Colonic mucosa (tissue), 4 donors: ENCODE data around the gene GPR161. TPM values are rescaled to one million over a fixed set of nuclear protein-coding genes. Genes with fewer than 3 reads are reported as not detected.

Experiments
- DNase-seq: peaks from one replicate; pipeline ENCODE4 v3.0.0-alpha.2; 2020
- H3K27ac ChIP-seq: fragments of 200-600 bp; one replicate; pipeline ENCODE4 v1.8.0; 2021
- H3K27me3 ChIP-seq: fragments of 200-600 bp; one replicate; pipeline ENCODE4 v1.8.0; 2021
- H3K36me3 ChIP-seq: fragments of 200-600 bp; one replicate; pipeline ENCODE4 v1.8.0; 2021
- H3K4me1 ChIP-seq: fragments of 200-600 bp; one replicate; pipeline ENCODE4 v1.8.0; 2021; ENCODE audit warnings: mild to moderate bottlenecking
- H3K4me3 ChIP-seq: fragments of 200-600 bp; one replicate; pipeline ENCODE4 v1.8.0; 2021
- H3K9ac ChIP-seq, 2 donors: one replicate each; pipeline ENCODE4 v1.7.0; 2013; ENCODE audit warnings: control low read depth in 2 of 2, low read depth in 2 of 2, low read length in 2 of 2
- H3K9me3 ChIP-seq: fragments of 200-600 bp; one replicate; pipeline ENCODE4 v1.8.0; 2021
- intact Hi-C: fragments of 100-400 bp; cut with DNase I; formaldehyde crosslinking; loops from one replicate; pipeline ENCODE4 v1.14.1; 2022
- total RNA-seq, 2 donors: library from RNA; stranded (reverse); fragmentation: NEBNext Ultra II Directional in 1 of 2; extraction: Animal tissue kit (Norgen Biotek cat#: 25700) in 1 of 2; gene quantifications; one replicate each; pipeline ENCODE4 v1.2.1, GENCODE V29; 2021
- TF ChIP-seq, protein P1 (sequence below): fragments of 200-600 bp; IDR thresholded peaks from one replicate; pipeline ENCODE4 v1.8.0; 2022; ENCODE audit warnings: antibody characterized with exemption, mild to moderate bottlenecking
- donor health status: healthy.
- donor health status: DM: no; HTN: no; CAD: no.
- donor health status: DM: no; HTN: no; CAD: no.

Gene GPR161
- total RNA-seq, 2 donors from 2014 or later, result 2.5 to 3.2 TPM

DNA sequence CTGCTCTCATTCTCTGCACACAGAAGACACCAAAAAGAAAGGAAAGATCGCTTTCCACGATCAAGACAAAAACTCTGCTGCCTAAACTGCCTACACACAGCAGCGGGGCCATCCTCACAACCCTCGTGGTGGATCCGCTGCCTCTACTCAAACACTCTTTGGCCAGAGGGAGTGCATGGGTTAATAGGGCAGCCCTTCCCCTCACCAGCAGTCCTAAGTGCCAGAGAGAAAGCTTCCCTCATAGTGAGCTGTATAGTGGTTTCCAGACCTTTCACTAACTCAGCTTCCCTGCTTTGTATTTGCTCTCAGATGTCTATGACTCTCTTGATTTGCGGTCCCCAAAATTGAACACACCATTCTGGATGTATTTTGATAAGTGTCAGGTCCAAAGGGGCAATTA is 30.9 kb downstream of the GPR161 start:
- H3K4me3 ChIP-seq, result no peak overlapping the region
- H3K9ac ChIP-seq, result no peak overlapping the region
- TF ChIP-seq, protein P1, sequence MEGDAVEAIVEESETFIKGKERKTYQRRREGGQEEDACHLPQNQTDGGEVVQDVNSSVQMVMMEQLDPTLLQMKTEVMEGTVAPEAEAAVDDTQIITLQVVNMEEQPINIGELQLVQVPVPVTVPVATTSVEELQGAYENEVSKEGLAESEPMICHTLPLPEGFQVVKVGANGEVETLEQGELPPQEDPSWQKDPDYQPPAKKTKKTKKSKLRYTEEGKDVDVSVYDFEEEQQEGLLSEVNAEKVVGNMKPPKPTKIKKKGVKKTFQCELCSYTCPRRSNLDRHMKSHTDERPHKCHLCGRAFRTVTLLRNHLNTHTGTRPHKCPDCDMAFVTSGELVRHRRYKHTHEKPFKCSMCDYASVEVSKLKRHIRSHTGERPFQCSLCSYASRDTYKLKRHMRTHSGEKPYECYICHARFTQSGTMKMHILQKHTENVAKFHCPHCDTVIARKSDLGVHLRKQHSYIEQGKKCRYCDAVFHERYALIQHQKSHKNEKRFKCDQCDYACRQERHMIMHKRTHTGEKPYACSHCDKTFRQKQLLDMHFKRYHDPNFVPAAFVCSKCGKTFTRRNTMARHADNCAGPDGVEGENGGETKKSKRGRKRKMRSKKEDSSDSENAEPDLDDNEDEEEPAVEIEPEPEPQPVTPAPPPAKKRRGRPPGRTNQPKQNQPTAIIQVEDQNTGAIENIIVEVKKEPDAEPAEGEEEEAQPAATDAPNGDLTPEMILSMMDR, result no peak
- H3K4me1 ChIP-seq, result no peaks in the 10 kb centered on the region
- H3K27me3 ChIP-seq, result no peaks in the 10 kb centered on the region
- intact Hi-C loops, result no loop called here
- no peak for DNase-seq
- H3K36me3 ChIP-seq, result no peaks in the 10 kb centered on the region
- H3K9me3 ChIP-seq, result no peaks in the 10 kb centered on the region
- no peak overlapping the region for H3K27ac ChIP-seq

GRCh38 chr1:168104535-168104934 is 32.2 kb downstream of the GPR161 start:
- no peaks in the 10 kb centered on the region for H3K9me3 ChIP-seq
- H3K27me3 ChIP-seq, result no peaks in the 10 kb centered on the region
- no peaks in the 10 kb centered on the region for H3K36me3 ChIP-seq
- no peak overlapping the region for H3K9ac ChIP-seq
- TF ChIP-seq, protein P1, result no peak
- no peak overlapping the region for H3K4me3 ChIP-seq
- DNase-seq, result no peak
- H3K27ac ChIP-seq, result no peak overlapping the region
- intact Hi-C loops, result no loop called here
- no peaks in the 10 kb centered on the region for H3K4me1 ChIP-seq

DNA sequence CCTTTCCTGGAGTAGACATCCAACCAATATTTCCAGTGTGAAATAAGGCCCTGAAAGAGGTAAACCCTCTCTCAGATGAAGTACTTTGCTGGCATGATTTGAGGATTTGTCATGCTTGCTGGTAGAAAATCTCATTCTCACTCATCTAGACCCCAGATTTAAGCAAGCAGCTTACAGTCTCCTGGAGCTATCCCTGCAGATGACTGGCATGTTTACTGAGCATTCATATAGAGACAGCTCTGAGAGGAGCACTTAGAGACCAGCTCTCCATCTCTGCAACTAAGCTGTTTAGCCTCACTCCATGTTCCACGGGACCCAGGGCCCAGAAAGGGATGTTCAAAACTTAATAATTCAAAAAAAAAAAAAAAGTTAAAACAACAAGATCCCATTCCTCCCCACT is 34.2 kb downstream of the GPR161 start:
- Histone ChIP-seq H3K36me3 (no peaks in the 10 kb centered on the region), H3K9me3 (no peaks in the 10 kb centered on the region), H3K4me1 (no peaks in the 10 kb centered on the region), H3K27me3 (no peaks in the 10 kb centered on the region), H3K27ac (no peak overlapping the region), H3K4me3 (no peak overlapping the region), H3K9ac (no peak overlapping the region)
- DNase-seq, result no peak
- TF ChIP-seq, protein P1, result no peak
- intact Hi-C loops, result no loop called here

DNA sequence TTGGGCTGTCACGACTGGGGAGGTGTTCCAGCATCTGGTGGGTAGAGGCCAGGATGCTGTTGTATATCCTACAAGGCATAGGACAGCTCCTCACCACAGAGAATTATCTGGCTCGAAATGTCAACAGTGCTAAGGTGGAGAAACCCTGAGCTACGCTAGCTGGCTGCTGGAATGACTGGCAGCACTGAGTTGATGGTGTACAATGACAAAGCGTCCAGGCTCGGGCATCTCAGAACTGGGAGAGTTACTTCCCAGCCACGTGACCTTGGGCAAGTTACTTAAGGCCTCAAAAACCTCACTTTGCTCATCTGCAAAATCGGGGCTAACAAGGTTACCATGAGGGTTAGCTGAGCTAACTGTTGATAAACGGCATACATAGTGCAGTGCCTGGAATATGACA is 35.4 kb downstream of the GPR161 start:
- no peaks in the 10 kb centered on the region for H3K4me1 ChIP-seq
- H3K27ac ChIP-seq, result no peak overlapping the region
- no peaks in the 10 kb centered on the region for H3K27me3 ChIP-seq
- no peak overlapping the region for H3K9ac ChIP-seq
- TF ChIP-seq, protein P1, result no peak
- intact Hi-C loops, result no loop called here
- no peaks in the 10 kb centered on the region for H3K9me3 ChIP-seq
- H3K4me3 ChIP-seq, result no peak overlapping the region
- DNase-seq, result no peak
- H3K36me3 ChIP-seq, result no peaks in the 10 kb centered on the region

DNA sequence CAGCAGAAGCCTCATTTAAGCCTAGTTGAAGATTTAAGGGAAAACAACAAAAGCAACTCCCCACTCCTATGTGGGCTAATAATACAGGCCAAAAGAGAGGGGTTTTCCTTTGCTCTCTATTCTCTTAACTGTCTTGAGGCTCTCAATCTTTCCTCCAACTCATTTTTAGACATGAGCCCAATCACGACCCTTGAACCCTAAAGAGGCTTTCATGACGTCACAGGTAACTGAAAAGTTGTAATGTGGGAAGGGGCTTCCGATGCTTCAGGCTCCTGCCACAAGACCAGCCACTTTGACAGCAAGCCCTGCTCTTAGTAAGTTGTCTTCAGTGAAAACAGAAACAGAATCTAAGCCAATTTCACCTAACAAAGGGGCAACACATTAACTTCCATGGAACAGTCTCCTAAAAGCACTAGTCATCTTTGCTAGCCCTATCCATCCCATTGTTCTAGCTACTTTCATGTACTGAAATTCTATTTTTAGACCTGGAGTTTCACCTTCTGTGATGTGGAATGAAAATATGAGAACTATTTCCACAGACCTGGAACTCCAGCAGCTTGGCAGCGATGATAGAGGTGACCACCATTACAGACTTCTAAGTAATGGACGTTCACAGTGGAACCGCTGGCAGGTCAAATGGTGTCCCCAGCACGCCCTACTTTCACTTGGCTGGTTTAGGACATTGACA is 36.3 kb downstream of the GPR161 start:
- Histone ChIP-seq H3K4me1 (no peaks in the 10 kb centered on the region), H3K36me3 (no peaks in the 10 kb centered on the region), H3K9me3 (no peaks in the 10 kb centered on the region), H3K27me3 (no peaks in the 10 kb centered on the region), H3K9ac (no peak overlapping the region), H3K27ac (no peak overlapping the region), H3K4me3 (no peak overlapping the region)
- intact Hi-C loops, result no loop called here
- DNase-seq, result no peak
- TF ChIP-seq, protein P1, result no peak
